Erythroblast (primary cell): ENCODE results near the gene STEAP3.

Experiments
- DNase-seq, 2 experiments: peaks; one replicate each; lab custom pipeline; 2025; lab: John Stamatoyannopoulos, UW
- GATA1 ChIP-seq: IDR thresholded peaks from 2 replicates; pipeline ENCODE4 v1.6.1; 2011; ENCODE audit warnings: low read depth, mild to moderate bottlenecking, control low read depth, low read length, moderate library complexity
- POLR2A ChIP-seq: IDR thresholded peaks from 2 replicates; pipeline ENCODE4 v1.6.1; 2011; ENCODE audit warnings: mild to moderate bottlenecking, low read length

The STEAP3 gene

DNA sequence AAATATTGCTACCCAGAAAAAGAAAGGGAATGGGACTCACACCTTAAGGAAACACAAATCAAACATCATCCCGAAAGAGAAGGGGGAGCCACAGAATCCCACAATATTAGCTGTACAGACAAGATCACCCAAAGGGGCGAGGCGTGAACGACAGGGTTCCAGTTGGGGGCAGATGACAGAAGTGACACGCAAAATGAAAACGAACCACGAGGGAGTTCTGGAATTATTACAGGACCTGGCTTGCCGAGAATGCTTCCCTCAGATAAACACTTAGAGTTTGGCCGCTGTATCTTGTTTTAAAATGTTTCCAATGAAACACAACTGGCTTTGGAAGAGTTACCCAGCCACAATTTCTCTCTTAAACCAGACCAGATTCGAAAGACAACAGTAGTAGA is 82.6 kb downstream of the STEAP3 start:
- no peak for DNase-seq
- TF ChIP-seq POLR2A = no peak
- TF ChIP-seq GATA1 = no peak

DNA sequence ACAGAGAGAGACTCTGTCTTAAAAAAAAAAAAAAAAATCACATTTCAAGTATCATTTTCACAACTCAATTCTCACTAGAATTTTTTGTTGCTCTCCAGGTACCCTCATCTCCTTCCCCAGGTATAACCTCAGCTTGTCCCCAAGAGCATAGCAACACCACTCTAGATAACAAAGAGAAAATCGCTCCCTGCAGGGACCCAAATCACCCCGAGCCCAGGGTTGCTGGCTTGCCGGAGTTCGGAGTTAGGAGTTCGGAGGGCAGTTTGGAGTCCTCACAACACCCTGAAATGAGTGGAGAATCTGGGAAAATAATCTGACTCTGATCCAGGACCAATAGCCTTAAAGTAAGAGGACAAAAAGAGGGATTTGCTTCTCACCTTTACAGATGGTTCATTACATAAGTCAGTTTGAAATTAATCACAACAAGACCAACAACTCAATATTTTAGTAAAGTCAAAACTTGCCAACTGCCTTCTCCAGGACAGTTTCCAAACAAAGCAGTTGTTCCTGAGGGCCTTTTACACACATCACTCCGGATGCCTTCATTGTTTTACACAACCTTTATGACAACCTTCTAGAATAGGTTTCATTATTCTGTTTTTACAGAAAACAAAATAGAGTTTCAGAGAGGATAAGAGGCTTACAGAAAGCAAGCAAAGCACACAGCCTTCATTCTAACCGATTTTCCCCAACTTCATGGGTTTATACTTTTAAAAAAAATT is 83.9 kb downstream of the STEAP3 start:
- no peak for DNase-seq
- TF ChIP-seq POLR2A (no peak), GATA1 (no peak)

DNA sequence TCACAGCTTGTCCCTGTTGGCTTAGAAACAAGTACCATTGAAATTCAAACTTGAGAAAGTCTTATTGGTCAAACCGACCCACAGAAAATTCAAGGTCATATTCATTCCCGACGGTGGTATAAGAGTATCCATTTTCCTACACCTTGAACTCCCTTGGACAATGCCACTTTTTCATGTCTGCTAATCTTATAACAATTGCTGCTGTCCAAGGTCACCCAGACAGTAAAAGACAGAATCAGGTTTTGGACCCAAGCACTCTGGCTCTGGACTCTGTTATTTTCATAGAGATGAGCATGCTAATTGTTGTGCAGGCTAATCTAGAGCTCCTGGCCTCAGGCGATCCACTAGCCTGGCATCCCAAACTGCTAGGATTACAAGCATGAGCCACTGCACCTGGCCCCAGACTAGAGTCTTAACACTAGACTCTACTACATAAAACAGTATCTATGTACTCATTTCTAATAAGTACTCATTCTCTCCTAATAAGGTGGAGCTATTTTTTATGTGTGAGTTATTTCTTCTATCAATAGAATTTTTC is 85.2 kb downstream of the STEAP3 start:
- no peak for TF ChIP-seq GATA1
- DNase-seq = no peak

DNA sequence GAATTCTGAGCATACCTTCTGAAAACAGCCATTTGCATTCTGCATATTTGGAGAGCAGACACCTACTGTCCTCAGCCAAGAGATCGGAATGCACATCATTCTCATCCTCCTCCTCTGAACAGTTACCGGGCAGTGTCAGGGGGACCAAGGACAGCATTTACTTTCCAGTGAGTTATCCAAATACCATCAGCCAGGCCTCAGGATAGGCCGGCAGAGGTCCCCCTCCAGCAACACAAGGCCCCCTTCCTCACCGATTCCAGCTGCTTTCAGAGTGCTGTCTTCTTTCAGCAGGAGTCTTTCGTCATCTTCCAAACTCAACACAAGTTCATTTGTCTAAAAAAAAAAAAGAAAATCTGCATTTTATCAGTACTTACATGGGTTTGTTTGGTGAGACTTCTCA is 87.7 kb downstream of the STEAP3 start:
- TF ChIP-seq GATA1 (no peak), POLR2A (no peak)
- no peak for DNase-seq

DNA sequence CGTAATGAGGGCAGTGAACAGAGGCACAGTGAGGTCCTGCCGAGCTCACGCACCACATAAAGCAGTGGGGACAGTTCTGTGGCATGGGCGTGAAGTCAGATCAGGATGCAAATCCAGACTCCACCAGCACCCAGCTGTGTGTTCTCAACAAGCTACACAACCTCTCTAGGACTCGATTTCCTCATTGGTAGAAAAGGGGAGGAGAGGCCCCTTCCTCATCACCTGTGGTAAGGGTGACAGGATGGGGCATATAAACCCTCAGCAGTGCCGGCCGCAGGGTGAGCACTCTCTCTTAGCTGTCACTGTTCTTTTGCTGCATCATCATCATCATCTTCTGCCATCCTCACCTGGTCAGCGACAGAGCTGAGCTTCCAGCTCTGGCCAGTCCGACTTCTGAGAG is 88.2 kb downstream of the STEAP3 start:
- TF ChIP-seq GATA1 (no peak), POLR2A (no peak)
- no peak for DNase-seq
